HepG2 (cell line): Measurements from ENCODE around the gene JPH4. TPM values are rescaled to one million over a fixed set of nuclear protein-coding genes. Genes with fewer than 3 reads are reported as not detected.

Experiments
- CBX2 ChIP-seq, 2 experiments: fragments of 200-600 bp in 1 of 2; sonication (generic); formaldehyde crosslinking in 1 of 2; IDR thresholded peaks; 2 replicates each; pipeline versions ENCODE4 v1.7.0 to v1.8.1; 2018 to 2022; ENCODE audit warnings: low read depth in 2 of 2, low read length in 1 of 2, mild to moderate bottlenecking in 1 of 2, missing genetic modification reagents in 1 of 2
- DPF2 ChIP-seq: sonication (generic); formaldehyde crosslinking; IDR thresholded peaks from 2 replicates; pipeline ENCODE4 v1.4.0; 2020; ENCODE audit warnings: mild to moderate bottlenecking, low read depth, missing genetic modification reagents, borderline replicate concordance
- KLF12 ChIP-seq: sonication (generic); formaldehyde crosslinking; IDR thresholded peaks from 2 replicates; pipeline ENCODE4 v1.4.0; 2020; ENCODE audit warnings: missing genetic modification reagents, borderline replicate concordance
- MAFG ChIP-seq: sonication (generic); formaldehyde crosslinking; IDR thresholded peaks from 2 replicates; pipeline ENCODE4 v1.5.1; 2020; ENCODE audit warnings: mild to moderate bottlenecking, missing genetic modification reagents
- MAFK ChIP-seq, 2 experiments: IDR thresholded peaks in 1 of 2; conservative IDR thresholded peaks in 1 of 2; 2 replicates each; pipeline ENCODE4 v1.6.1; 2011; ENCODE audit warnings: improper control_type of control experiment in 2 of 2, low read length in 2 of 2
- NBN ChIP-seq: fragments of 450-650 bp; conservative IDR thresholded peaks from 2 replicates; pipeline ENCODE4 v1.6.1; 2017
- PBX2 ChIP-seq: IDR thresholded peaks from 2 replicates; pipeline ENCODE4 v1.6.1; 2016; ENCODE audit warnings: control low read depth
- PCBP1 ChIP-seq: fragments of 200-400 bp; formaldehyde crosslinking; IDR thresholded peaks from 2 replicates; pipeline ENCODE4 v1.6.1; 2017; ENCODE audit warnings: mild to moderate bottlenecking, low read depth, low read length, borderline replicate concordance
- SALL1 ChIP-seq: sonication (generic); formaldehyde crosslinking; IDR thresholded peaks from 2 replicates; pipeline ENCODE4 v1.8.0; 2022; ENCODE audit warnings: mild to moderate bottlenecking, missing genetic modification reagents
- TCF7L2 ChIP-seq: IDR thresholded peaks from 2 replicates; pipeline ENCODE4 v1.6.1; 2011; ENCODE audit warnings: mild to moderate bottlenecking, low read depth, low read length, moderate library complexity
- THAP11 ChIP-seq: IDR thresholded peaks from 2 replicates; pipeline ENCODE4 v1.6.1; 2016; ENCODE audit warnings: missing biosample characterization, missing genetic modification reagents
- ZFP90 ChIP-seq: sonication (generic); formaldehyde crosslinking; IDR thresholded peaks from 2 replicates; pipeline ENCODE4 v1.8.0; 2022; ENCODE audit warnings: missing genetic modification reagents, mild to moderate bottlenecking, inconsistent platforms, borderline replicate concordance
- ZKSCAN5 ChIP-seq: sonication (generic); formaldehyde crosslinking; IDR thresholded peaks from 2 replicates; pipeline ENCODE4 v1.5.1; 2020; ENCODE audit warnings: mild to moderate bottlenecking, missing genetic modification reagents
- ZMAT3 ChIP-seq: sonication (generic); formaldehyde crosslinking; conservative IDR thresholded peaks from 2 replicates; pipeline ENCODE4 v1.7.0; 2021; ENCODE audit warnings: missing genetic modification reagents
- ZNF121 ChIP-seq: sonication (generic); formaldehyde crosslinking; IDR thresholded peaks from 2 replicates; pipeline ENCODE4 v1.5.0; 2020; ENCODE audit warnings: mild to moderate bottlenecking, missing genetic modification reagents
- ZNF263 ChIP-seq: sonication (generic); formaldehyde crosslinking; IDR thresholded peaks from 2 replicates; pipeline ENCODE4 v1.4.0; 2020; ENCODE audit warnings: missing genetic modification reagents
- ZNF496 ChIP-seq: sonication (generic); formaldehyde crosslinking; IDR thresholded peaks from 2 replicates; pipeline ENCODE4 v1.8.1; 2023; ENCODE audit warnings: mild to moderate bottlenecking, moderate library complexity, missing genetic modification reagents; ENCODE audit not compliant: insufficient replicate concordance
- ZNF720 ChIP-seq: sonication (generic); formaldehyde crosslinking; IDR thresholded peaks from 2 replicates; pipeline ENCODE4 v1.4.0; 2020; ENCODE audit warnings: missing genetic modification reagents
- ZNF746 ChIP-seq: sonication (generic); formaldehyde crosslinking; IDR thresholded peaks from 2 replicates; pipeline ENCODE4 v1.8.0; 2022; ENCODE audit warnings: mild to moderate bottlenecking, missing genetic modification reagents
- ZZZ3 ChIP-seq: sonication (generic); formaldehyde crosslinking; IDR thresholded peaks from 2 replicates; pipeline ENCODE4 v1.4.0; 2020; ENCODE audit warnings: missing genetic modification reagents, mild to moderate bottlenecking, borderline replicate concordance
- polyA plus RNA-seq, 8 experiments: library from polyadenylated mRNA; depleted of rRNA in 3 of 8; stranded (reverse) in 7 of 8; unstranded in 1 of 8; fragments of >200 nt; fragmentation: Illumina TruSeq in 4 of 8; extraction: Trizol in 4 of 8; gene quantifications; 2 replicates each; pipeline versions ENCODE4 v1.2.1 to v1.2.3, GENCODE V29; 2011 to 2016; ENCODE audit warnings: low read depth in 4 of 8, missing spikeins in 1 of 8, mixed read lengths in 1 of 8; ENCODE audit not compliant: insufficient read depth in 1 of 8
- total RNA-seq, 5 experiments: library from RNA; depleted of rRNA; stranded (reverse); fragments of >200 nt; fragmentation: Illumina TruSeq; extraction: Trizol; gene quantifications; 2 replicates each; pipeline ENCODE4 v1.2.3, GENCODE V29; 2016; ENCODE audit warnings: low read depth in 1 of 5
- TF ChIP-seq, protein P1 (sequence below): sonication (generic); formaldehyde crosslinking; IDR thresholded peaks from 2 replicates; pipeline ENCODE4 v1.5.0; 2020; ENCODE audit warnings: mild to moderate bottlenecking, missing genetic modification reagents
- TF ChIP-seq, protein P2 (sequence below): sonication (generic); formaldehyde crosslinking; IDR thresholded peaks from 2 replicates; pipeline ENCODE4 v1.4.0; 2020; ENCODE audit warnings: missing genetic modification reagents, borderline replicate concordance
- TF ChIP-seq, protein P3 (sequence below): IDR thresholded peaks from 2 replicates; pipeline ENCODE4 v1.6.1; 2016

JPH4 gene
- total and polyA plus RNA-seq, 2 of the 13 experiments (the other 11 are each of a cell fraction or from before 2014, with no cell fraction given) = 0.08 to 0.22 TPM

DNA sequence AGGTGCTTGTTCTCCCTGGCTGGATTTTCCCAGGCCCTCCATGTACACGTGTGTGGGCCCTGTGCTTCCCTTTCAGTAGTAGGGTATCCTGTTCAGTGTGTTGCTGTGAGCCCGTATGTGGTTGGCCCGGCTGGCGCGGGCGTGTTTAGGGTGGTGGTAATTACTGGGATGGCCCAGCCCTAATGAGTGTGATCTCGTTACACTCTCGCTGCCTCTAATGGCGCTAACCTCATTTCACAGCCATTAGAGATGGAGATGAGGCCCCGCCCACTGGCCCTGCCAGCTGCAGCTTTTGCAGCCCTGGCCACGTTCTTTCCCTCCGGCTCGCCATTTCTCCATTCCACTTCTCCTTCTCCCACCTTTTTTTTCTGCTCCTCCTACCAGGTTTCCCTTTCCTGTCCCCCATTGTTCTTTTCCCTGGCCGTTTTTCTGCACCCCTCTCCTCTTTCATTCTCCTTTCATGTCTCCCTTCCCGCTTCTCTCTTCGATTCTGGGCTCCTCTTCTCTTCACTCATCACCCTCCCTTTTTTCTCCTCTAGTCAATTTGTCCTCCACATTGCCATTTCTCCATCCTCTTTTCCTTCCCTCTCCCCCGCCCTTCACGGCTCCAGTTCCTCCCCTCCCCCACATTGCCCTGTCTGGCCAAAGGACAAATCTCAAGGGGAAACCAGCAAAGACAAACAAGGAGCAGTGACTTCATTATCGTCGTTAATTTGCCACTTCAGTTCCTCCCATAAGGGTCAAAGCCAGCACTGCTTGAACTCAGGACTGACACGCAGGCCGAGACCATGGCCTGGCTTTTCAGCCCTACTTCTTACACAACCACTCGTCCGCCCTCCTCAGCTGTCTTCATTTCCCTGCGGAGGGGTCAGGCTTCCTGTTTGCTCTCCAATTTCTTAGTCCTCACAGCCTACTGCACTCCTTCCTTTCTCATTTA, 33.8 kb downstream of the JPH4 start (continued):
- TF ChIP-seq, protein P1, sequence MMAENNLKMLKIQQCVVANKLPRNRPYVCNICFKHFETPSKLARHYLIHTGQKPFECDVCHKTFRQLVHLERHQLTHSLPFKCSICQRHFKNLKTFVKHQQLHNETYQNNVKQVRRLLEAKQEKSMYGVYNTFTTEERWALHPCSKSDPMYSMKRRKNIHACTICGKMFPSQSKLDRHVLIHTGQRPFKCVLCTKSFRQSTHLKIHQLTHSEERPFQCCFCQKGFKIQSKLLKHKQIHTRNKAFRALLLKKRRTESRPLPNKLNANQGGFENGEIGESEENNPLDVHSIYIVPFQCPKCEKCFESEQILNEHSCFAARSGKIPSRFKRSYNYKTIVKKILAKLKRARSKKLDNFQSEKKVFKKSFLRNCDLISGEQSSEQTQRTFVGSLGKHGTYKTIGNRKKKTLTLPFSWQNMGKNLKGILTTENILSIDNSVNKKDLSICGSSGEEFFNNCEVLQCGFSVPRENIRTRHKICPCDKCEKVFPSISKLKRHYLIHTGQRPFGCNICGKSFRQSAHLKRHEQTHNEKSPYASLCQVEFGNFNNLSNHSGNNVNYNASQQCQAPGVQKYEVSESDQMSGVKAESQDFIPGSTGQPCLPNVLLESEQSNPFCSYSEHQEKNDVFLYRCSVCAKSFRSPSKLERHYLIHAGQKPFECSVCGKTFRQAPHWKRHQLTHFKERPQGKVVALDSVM = no peak
- TF ChIP-seq PCBP1 = no peak
- TF ChIP-seq MAFG (CRISPR knock-in tag) = no peak
- 0 out of 2 replicates have a peak, but pooled peaks have one; percentile 28 for TF ChIP-seq DPF2 (CRISPR knock-in tag)
- TF ChIP-seq ZNF121 (CRISPR knock-in tag) = no peak
- TF ChIP-seq MAFK (conservative IDR thresholded peaks at IDR 0.05 in 1 of 2, IDR thresholded peaks at IDR 0.05 in 1 of 2; ENCODE audit: low read length in 2 of 2) = no peak
- TF ChIP-seq THAP11 (CRISPR knock-in tag) = peak; percentile 42; the same call in 1 of the 2 replicates
- TF ChIP-seq CBX2 (IDR thresholded peaks at IDR 0.05; ENCODE audit: low read depth, low read length) = no peak
- TF ChIP-seq CBX2 (CRISPR knock-in tag; IDR thresholded peaks at IDR 0.05; ENCODE audit: low read depth) = no peak
- no peak for TF ChIP-seq ZNF720 (CRISPR knock-in tag)
- no peak for TF ChIP-seq ZNF263
- TF ChIP-seq ZNF496 (CRISPR knock-in tag) = no peak
- TF ChIP-seq ZMAT3 = no peak
- TF ChIP-seq SALL1 = peak; percentile 27; the same call in 1 of the 2 replicates
- TF ChIP-seq TCF7L2 = no peak
- TF ChIP-seq, protein P2, sequence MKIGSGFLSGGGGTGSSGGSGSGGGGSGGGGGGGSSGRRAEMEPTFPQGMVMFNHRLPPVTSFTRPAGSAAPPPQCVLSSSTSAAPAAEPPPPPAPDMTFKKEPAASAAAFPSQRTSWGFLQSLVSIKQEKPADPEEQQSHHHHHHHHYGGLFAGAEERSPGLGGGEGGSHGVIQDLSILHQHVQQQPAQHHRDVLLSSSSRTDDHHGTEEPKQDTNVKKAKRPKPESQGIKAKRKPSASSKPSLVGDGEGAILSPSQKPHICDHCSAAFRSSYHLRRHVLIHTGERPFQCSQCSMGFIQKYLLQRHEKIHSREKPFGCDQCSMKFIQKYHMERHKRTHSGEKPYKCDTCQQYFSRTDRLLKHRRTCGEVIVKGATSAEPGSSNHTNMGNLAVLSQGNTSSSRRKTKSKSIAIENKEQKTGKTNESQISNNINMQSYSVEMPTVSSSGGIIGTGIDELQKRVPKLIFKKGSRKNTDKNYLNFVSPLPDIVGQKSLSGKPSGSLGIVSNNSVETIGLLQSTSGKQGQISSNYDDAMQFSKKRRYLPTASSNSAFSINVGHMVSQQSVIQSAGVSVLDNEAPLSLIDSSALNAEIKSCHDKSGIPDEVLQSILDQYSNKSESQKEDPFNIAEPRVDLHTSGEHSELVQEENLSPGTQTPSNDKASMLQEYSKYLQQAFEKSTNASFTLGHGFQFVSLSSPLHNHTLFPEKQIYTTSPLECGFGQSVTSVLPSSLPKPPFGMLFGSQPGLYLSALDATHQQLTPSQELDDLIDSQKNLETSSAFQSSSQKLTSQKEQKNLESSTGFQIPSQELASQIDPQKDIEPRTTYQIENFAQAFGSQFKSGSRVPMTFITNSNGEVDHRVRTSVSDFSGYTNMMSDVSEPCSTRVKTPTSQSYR (CRISPR knock-in tag) = peak; percentile 87
- peak; percentile 66; the same call in 1 of the 2 replicates for TF ChIP-seq NBN
- TF ChIP-seq ZFP90 (CRISPR knock-in tag) = no peak
- TF ChIP-seq, protein P3, sequence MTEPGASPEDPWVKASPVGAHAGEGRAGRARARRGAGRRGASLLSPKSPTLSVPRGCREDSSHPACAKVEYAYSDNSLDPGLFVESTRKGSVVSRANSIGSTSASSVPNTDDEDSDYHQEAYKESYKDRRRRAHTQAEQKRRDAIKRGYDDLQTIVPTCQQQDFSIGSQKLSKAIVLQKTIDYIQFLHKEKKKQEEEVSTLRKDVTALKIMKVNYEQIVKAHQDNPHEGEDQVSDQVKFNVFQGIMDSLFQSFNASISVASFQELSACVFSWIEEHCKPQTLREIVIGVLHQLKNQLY = no peak
- TF ChIP-seq ZKSCAN5 (CRISPR knock-in tag) = no peak
- TF ChIP-seq PBX2 (CRISPR knock-in tag) = no peak
- no peak for TF ChIP-seq KLF12 (CRISPR knock-in tag)
- no peak for TF ChIP-seq ZZZ3 (CRISPR knock-in tag)
- no peak for TF ChIP-seq ZNF746
